Sigmoid colon (tissue), 4 donors: ENCODE measurements around the gene ANAPC16.

ENCODE experiments used
- POLR2A ChIP-seq, 2 donors: fragments of 450-650 bp; IDR thresholded peaks; one replicate each; pipeline ENCODE4 v1.6.1; 2016; ENCODE audit warnings: antibody characterized with exemption in 2 of 2, mild to moderate bottlenecking in 2 of 2, moderate library complexity in 2 of 2
- POLR2AphosphoS5 ChIP-seq, 4 donors: sonication (generic); formaldehyde crosslinking; IDR thresholded peaks; one replicate each; pipeline ENCODE4 v1.6.1; 2017; ENCODE audit warnings: antibody characterized with exemption in 4 of 4
- TF ChIP-seq, protein P1 (sequence below), 4 experiments: fragments of 450-650 bp in 3 of 4; fragments of 200-600 bp in 1 of 4; IDR thresholded peaks; one replicate each; pipeline ENCODE4 v1.5.1; 2016 to 2019; ENCODE audit warnings: antibody characterized with exemption in 4 of 4, mild to moderate bottlenecking in 3 of 4, moderate library complexity in 2 of 4

DNA sequence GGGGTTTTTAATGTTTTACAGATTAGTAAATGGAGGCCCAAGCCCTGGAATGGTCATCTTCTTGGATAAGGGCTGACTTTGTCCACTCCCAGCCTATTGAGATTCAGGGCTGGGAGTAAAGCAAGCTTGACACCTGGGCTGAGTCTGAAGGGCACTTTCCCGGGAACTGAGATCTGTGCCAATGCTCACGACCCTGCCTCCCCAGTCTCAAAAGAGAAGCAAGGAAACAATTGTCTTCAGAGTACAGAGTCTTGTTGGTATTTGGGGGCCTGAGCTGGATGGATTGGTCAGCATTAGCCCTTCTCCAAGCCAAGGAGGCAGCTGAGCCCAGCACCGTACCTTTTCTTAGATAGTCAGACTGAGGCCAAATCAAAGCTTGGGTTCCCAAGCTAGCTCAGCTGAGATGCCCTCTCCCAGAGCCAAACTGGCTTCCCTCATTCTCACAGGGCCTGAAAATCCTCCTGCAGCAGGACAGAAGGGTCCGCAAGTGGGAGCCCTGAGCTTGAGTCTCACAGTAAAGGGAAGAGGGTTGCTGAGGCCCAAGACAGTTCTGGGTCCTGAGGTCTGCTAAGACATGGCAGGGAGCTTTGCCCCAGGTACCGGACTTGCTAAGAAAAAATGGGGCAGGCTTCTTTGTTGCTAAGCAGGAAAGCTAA, 61.7 kb downstream of the ANAPC16 start:
- TF ChIP-seq, protein P1, sequence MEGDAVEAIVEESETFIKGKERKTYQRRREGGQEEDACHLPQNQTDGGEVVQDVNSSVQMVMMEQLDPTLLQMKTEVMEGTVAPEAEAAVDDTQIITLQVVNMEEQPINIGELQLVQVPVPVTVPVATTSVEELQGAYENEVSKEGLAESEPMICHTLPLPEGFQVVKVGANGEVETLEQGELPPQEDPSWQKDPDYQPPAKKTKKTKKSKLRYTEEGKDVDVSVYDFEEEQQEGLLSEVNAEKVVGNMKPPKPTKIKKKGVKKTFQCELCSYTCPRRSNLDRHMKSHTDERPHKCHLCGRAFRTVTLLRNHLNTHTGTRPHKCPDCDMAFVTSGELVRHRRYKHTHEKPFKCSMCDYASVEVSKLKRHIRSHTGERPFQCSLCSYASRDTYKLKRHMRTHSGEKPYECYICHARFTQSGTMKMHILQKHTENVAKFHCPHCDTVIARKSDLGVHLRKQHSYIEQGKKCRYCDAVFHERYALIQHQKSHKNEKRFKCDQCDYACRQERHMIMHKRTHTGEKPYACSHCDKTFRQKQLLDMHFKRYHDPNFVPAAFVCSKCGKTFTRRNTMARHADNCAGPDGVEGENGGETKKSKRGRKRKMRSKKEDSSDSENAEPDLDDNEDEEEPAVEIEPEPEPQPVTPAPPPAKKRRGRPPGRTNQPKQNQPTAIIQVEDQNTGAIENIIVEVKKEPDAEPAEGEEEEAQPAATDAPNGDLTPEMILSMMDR (IDR thresholded peaks at IDR 0.05) = no peak
- TF ChIP-seq POLR2A (IDR thresholded peaks at IDR 0.05) (no peak), POLR2AphosphoS5 (IDR thresholded peaks at IDR 0.05) (no peak)
